Activated T-cell treated with anti-CD3 and anti-CD28 coated beads, Interleukin-2, amount 50 U/mL, for 1 hour (primary cell): ENCODE measurements around the gene CACNB1.

ENCODE experiments used
- DNase-seq: peaks from one replicate; pipeline ENCODE4 v3.0.0-alpha.2; 2020

The CACNB1 gene

DNA sequence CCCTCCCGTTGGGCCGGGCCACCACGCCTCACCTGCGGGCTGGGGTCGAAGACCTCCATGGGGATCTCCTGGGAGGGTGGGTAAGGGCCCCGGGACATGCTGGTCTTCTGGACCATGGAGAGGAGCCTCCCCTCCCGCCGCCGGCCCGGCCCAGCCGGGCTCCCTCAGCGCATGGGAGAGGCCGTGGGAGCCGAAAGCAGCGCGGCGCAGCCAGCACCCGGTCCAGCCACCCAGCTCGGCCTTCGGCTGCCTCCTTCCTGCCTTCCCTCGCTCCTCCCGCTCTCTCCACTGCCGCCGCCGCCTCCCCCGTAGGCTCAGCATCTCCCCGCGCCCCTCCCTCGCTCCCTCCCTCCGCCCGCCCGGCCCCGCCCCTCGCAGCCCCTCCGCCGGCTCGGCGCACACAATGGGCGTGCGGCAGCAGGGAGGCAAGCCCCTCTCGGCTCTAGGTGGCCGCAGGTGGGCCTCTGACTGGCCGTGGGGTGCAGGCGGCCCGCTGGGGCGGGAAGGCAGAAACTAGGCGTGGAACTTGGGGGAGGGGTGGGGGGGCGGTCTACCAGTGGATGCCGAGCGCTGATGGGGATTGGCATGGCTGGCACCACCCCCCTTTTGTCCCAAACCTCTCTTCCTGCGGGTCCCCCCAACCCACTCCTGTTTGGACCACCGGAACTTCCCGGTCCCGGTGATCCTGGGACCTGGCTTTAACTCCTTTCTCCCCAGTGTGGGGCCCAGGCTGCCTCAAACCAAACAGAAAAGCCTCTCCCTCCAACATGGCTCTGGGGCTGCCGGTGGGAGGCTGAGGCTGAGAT is at the start of gene CACNB1:
CACNB1 (minus strand) TSS at position 290 of the 806 bp plus-strand sequence; CDS start at position 116, 174 bp downstream.
- peak; percentile 71 for DNase-seq

DNA sequence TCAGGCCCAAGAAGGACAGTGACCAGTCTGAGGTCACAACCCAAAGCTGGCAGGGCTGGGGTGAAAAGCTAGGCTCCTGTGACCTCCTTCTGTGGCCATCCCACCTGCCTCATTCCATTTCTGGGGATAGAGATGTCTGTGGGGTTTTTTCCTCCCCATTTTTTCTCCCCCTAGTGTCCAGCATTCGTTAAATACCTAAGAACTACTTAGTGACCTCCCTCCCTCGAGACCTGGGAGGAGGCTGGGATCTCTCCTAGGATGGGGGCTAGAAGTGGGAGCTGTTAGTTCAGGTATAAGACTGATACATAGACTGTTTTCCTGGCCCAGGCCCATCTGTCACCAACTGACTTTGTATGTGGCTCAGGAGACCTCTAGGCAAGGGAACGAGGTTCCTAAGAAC is 48.8 kb upstream of the CACNB1 start:
- no peak for DNase-seq

DNA sequence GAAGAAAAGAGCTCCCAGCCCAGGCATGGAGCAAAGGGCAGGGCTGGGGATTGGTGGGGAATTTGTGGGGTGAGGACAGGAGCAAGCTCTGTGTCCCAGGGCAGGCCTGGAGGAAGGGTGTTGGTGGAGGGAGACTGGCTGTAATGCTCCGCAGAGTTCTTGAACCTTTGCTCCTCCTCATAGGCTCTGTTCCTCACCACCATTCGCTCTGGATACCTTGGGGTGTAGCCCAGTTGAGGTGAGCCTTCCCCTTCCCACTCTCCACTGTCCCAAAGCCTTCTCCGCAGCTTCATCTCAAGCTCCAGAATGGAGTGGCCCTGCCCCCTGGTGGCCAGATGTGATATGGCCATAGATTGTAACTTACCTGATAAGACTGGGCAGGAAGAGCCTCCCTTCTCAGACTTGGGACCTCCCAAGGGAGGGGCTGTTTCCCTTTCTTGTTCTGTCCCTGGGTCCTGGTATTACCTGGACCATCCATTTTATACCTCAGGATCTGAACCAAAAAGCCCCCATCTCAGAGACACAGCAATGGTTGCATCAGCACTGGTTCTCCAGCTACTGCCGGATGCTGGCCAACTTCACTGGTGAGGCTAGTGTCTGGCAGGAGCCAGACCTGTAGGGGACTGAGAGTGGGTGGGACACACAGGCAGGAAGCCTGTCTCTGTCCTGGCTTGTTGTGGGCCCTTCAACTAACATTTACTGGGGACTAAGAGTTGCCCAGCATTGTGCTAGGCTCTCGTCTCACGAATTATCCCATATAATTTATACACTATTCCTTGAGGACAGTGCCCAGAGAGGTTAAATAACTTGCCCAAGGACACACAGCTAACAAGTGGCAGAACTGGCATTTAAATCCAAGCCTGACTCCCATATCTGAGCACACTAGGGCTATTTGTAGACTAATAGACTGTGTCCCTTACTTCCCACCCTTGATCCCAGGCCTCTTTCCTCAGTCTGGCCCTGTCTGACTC is 47.4 kb upstream of the CACNB1 start:
- peak; percentile 88 for DNase-seq

DNA sequence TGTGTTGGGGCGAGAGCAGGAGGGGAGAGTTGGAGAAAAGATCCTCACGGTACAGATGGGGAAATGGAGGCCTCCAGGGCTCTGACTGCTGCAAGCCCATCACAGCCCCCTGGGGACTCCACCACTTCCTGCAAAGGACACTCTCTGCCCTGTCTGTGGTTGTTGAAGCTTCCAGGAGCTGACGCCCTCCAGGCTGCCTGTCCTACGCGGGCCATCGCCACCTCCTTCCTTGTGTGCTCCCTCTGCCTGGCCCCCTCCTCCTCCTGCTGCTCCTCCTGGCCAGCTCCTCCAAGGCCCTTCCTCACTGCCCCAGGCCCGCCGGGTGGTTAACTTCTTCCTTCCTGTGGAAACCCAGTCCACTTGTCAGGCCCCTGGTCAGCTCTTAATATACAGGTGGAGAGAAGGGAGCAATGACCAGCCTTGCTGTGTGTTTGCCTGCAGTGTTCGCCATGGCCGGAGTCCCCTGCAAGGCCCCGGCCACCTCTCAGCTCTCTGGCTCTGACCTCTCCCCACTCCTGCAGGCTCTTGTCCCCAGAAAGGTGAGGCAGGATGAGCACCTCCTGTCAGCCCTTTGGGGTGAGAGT is 46.6 kb upstream of the CACNB1 start:
- no peak for DNase-seq

DNA sequence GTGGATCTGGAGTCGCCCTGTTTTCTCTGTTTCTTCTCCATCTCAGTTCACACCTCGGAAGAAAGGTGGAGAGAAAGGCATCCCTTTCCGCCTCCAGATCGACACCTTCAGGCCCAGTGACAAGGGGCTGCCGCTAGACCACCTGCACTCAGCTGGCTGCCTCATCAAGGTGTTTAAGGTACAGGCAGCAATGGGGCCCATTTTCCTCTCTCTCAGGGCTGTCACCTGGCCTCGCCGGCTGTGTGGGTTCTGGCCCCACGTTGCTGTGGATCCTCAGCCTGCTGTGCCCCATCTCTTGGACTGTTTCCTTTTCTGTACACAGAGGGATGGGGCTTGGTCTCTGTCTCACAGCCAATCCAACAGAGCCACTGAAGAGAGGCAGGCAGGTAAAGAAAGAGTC is 45.7 kb upstream of the CACNB1 start:
- no peak for DNase-seq

DNA sequence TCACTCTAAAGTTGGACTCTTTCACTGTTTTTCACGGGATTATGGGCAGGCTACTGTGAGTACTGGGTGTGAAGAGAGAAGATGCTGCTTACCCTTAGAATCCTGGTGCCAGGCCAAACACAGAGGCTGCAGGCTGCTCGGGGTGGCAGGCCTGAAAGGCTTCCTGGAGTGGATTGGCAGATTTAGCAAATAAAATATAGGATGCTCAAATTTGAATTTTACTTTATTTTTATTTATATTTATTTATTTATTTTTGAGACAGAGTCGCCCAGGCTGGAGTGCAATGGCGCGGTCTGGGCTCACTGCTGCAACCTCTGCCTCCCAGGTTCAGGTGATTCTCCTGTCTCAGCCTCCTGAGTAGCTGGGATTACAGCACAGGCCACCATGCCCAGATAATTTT is 43.2 kb upstream of the CACNB1 start:
- DNase-seq = peak; percentile 2

DNA sequence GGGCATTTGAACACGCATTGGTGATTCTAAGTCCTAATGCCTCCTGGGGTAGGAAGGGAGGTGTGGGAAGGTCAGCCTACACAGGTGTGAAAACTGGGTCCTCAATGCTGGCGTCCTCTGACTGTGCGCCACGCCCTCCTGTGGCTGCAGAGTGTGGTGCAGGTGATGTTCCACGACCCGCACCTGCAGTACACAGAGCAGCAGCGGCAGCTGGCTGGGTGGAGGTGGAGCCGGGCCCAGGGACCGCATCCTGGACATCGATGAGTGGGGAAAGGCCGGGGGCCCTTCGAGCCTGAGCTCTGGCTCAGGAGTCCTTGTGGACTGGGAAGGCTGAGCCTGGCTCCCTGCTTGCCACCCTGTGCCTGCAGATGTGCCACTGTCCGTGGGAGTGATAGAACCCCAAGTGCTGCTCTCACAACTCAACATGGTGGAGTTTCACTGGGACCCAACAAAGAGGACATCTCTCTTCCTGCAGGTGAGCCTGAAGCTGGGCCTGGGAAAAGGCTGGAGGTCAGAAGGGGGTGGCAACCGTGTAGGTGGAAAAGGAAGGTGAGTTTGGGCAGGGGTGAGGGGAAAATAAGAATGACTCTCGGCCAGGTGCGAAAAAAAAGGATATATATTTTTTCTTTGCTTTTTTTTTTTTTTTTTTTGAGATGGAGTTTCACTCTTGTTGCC is 42.3 kb upstream of the CACNB1 start:
- DNase-seq = peak; percentile 78

DNA sequence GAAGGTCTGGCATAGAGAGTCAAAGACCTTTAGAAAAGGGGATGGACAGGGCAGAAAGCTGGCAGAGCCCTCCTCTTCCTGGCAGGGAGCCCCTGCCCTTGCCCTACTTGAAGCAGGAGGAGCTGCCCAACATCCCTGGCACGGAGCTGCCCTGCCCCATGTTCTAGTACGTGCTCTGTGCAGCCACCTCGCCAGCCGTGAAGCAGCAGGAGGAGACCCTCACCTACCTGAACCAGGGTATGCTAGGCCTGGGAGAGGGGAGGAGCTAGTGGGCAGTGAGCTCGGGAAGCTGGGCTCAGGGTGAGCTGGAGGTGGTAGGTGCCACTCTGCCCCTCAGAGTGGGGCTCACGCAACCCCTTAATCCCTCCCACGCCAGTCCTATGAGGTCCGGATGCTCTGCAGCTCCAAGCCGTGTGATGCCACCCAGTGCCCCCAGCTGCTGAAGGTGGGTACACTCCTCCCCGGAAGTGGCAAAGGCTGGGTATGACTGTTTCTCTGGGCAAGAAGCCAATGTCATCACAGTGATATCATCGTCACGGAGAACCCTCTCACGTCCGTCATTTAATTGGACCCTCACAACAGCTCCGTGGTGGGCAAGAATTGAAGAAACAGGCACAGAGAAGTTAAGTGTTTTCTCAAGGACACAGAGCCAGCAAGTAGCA is 41.0 kb upstream of the CACNB1 start:
- peak; percentile 72 for DNase-seq

DNA sequence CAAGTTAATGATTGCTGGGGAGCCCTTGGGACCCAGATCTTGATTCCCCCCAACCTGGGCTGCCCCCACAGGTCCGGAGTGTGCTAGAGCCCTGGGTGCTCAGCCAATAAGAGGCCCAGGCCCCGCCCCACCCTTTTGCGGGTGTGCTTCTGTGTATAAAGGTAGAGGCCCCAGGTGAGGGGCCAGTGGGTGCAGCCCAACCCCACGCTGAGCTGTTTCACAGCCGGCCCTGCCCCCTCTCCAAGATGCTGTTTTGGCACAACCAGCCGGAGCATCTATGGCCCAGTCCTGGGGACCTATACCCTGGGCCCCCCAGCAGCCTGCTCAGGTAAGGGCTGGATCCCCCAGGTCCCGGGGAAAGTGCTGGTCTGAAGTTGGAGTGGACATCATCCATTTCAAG is 40.1 kb upstream of the CACNB1 start:
- peak; percentile 19 for DNase-seq

DNA sequence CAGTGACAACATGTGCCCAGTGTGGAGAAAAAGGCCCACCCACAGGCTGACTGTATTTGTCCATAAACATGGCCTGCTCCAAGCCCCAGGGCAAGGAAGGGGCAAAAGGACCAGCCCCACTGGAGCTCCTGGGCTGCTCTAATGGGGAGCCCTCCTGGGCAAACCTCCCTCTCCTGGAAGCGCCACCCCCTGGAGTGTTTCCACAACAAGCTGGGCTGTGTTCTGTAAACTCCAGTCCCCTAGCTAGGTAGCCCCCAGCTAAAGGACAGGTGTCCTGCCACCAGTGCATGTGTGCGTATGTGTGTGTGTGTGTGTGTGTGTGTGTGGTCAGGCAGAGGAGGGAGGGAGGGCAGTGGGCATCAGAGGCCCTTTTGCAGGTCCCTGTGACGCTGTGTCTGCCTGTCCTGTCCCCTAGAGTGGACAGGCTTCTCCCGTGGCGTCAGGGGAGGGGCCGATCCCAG is 39.5 kb upstream of the CACNB1 start:
- DNase-seq = no peak

DNA sequence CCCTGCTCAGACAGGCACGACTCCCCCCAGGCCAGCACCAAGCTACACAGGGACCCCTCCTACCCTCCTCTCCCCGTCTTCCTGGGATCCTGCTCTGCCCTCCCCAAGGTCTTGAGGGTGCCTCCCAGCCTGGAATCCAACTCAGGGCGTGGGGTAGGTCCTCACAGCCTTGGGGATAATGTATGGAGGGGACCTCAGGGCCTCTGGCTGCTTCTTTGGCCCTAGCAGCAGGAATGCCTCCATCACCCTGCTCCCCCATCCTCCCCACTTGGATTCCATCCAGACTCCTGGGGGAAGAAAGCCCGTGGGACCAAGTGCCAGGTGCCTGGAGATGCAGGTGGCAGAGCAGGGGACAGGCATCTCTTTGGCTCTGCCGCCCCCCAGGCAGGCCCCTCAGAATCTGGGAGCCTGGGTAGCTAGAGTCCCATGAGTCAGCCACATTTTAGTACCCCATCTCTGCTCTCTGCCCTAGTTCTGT is 39.0 kb upstream of the CACNB1 start:
- peak; percentile 22 for DNase-seq

DNA sequence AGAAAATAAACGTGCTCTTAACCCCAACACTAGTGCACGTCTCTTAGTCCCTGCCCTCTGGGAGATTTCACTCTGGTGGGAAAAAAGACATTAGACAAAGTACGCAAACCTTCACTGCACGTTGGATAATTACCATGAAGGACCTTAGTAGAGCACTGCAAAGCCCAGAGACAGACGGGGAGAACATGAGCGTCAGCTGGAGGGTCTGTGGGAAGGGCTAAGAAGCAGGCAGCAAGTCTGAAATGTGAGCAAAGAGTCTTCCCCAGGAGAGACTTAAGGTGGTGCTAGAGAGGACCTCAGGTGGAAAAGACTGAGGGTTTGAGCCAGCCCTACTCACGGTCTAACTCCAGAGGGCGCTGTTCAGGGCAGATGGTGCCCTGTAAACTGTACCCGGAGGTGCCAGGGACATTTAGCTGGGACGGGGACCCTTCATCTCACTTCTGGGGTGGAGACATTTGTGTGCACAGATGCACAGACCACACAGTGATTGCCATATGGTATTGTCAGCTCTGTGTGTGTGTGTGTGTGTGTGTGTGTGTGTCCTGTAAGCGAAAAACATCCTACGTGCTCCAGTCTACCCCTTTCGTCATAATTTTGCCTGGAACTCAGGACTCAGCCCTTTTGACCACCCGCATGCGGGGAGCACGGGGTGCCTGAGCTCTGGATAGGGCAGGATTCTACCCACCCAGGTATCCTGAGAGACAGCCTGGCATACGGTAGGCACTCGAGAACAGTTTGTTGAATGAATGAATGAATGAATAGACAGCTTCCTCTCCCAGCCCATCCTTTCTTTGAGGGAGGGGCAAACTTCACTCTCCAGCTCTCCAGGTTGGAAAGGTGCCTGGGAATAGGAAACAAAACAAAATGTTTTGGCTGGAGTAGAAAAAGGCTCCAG is 38.3 kb upstream of the CACNB1 start:
- peak; percentile 47 for DNase-seq

DNA sequence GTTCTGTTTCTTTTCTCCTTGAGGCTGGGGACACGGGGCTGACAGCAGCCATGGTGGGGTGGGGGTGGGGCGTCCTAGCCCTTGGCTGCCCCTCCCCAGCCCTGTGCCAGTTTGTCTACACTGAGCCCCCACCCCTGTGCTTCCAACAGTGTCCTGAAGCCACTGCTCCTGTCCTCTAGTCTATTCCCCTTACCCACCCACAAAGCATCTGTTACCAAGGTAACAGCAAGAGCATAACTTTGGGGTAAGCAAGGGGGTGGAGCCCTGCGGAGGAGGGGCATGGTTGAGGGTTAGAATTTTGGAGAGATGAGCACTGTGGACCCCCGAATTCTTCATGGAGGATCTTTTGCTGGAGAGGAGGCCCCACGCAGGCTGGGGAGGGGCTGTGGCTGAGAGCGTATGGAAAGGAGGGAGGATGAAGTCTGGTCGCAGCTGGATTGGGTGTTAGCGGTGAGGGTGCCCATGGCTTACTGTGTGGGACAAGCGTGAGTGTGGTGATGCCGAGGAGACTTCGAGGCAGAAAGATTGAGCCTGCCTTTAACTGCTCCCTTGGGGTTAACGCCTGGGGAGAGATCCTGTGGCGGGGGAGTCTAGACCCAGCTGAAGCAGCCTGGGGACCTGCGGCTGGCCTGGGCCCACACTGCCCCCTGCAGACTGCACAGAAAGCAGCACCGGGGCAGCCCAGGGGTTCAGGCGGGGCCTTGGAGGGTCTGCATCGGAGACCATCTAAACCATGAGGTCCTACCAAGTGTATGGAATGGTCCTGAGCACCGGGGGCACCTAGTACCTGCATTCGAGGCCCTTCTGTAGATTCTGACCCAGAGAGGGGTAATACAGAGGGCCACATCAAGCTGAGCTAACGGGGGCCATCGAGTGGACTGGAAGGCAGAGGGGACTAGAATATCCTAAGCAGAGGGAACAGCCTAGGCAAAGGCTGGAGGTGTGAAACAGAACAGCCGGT is 34.4 kb upstream of the CACNB1 start:
- DNase-seq = peak; percentile 69

DNA sequence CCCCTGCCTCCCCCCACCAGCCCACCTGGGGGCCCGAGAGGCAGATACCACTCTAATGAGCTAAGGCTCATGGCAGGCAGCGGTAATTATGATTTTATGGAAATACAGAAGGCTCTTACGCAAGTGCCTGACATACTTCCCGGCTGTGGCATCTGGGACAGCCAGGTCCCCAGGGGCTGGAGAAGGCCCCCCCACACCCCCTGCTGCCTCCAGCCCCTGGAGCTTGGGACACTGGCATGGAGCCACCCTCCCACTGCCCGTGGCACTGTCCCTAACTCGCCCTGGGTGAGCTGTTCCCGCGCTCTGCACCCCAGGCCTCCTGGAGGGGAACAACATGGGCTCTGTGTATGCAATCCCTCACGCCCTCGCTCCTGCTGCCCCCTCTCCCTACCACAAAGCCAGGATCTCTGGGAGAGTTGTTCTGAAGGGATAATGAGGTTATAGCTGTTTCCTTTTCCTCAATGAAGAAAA is 33.7 kb upstream of the CACNB1 start:
- no peak for DNase-seq

DNA sequence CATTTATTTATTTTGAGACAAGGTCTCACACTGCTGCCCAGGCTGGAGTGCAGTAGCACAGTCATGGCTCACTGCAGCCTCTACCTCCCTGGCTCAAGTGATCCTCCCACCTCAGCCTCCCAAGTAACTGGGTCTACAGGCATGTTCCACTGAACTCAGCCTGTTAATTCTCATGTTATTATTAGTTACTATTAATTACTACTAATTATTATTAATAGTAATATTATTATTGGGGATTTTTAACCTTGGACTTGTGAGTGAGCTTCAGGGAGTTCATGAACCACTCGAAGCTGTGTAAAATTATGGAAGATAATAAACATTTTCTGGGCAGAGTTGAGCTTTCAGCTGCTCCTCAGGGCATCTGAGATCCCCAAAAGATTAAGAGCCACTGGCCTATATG is 32.9 kb upstream of the CACNB1 start:
- no peak for DNase-seq

DNA sequence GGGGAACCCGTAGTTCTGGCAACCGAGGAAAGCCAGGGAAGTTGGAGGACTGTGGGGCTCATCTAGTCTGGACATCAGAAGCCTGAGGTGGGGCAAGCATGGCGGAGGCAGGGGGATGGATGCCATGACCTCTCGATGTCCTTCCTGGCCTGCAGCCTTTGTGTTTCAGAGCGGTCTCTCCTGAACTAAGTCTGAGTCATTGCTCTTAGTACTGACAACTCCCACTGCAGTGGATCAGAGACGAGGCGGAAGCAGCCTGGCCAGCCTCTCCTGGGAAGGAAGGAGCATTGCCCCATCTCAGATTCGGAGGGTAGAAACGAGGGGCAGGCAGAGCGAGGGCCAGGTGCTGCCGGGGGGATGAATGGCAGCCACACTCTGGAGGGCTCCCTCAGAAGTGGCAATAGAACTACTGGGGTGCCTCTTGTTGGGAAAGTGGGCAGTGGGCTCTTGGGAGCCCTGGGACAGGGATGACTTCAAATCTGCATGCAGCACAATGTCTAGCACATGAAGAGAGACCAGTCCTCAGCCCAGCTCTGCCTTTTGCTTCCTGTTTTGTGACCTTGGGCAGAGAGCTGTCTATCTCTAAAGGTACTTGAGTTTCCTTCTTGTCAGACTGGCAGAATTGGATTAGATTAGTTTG is 31.9 kb upstream of the CACNB1 start:
- DNase-seq = no peak

DNA sequence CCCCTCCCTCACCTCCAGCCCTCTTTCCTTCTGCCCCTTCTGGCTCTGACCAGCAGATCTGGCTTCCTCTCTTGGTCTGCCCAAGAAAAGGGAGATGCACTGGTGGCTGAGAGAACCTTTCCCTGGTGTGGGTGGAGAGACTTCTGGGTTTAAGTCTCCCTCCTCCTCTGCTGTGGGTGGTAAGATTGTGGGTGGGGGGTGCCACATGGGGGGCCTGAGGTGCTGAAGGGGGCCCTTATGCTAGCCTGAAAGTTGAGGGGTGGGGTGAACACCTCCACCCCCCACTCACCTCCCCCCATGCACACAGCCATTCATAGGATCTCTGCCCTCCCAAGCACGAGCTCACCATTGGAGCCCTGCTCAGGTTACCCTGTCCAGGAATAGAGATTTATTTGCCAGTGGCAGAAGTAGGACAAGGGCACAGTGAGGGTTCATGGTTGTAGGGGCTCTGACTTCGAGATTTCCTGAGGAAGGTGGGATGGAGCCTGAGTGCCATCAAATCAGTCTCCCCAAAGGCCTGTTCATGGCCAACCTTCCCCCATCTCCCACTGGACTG is 30.0 kb upstream of the CACNB1 start:
- no peak for DNase-seq

DNA sequence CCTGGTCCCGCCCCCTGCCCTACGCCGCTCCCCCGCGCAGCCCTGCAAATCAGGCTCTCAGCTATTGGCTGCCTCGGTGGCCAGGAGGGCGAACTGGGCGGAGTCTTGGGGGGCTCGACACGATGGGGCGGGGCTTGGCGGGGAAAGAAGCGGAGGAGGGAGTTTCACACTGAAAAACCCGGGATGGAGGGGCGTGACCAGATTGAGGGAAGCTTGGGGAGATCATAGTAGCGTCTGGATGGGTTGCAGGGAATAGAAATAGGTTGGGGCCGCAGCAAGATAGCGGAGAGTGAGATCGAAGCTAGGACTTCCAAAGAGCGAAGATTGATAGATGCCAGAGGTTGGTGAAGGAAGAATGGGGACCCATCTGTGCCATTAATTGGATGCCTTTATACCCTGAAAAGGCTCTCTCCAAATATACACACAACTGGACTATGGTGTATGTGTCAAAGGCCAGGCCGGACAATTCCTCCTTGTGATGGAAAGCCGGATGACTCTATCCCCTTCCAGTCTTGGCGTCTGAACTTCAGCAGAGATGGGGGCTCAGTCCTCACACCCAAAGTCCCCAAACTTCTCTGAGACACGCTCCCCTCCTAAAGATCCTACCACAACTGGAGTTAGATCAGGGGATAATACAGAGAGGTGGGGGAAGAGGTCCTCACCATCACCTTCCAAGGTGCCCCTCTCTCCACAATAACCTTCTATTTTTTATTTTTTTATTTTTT is 28.7 kb upstream of the CACNB1 start:
- peak; percentile 63 for DNase-seq
